Stimulated activated CD8-positive, alpha-beta memory T cell treated with anti-CD3 and anti-CD28 coated beads, Interleukin-15, amount 100 ng/mL, for 4 hours (primary cell): Measurements from ENCODE around the gene ULK2.
A peak's percentile ranks its signal among the peaks of the same experiment; 100 is the strongest.

ENCODE experiments used
- DNase-seq, 2 donors: peaks; one replicate each; pipeline ENCODE4 v3.0.0-alpha.2; 2020; ENCODE audit warnings: low read depth in 2 of 2

The ULK2 gene

DNA sequence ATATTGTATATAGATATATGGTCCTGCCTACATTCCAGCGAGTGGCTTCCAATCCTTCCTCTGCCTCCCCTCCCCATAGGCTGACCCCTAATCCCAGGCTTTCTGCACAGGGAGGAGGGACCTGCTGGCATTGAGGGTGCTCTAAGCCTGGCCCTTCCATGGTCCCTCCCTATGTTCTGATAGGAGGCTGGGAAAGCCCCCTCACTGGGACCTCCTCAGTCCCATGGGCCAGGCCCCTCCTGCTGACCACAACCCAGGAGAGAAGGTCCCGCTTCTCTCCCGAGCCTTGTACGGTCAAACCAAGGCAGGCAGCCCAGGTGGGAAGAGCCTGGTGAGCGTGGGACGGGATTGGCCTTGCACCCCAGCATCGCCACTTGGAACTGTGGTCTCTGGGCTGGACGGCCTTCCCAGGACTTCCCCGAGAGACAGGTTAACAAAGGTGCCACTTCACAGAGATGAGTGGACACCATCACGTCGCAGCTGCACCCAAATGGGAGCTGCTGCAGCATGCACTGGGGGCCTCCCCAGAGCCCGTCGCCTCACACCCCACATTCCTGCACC lies 120.5 kb downstream of the ULK2 start:
- no peak for DNase-seq

DNA sequence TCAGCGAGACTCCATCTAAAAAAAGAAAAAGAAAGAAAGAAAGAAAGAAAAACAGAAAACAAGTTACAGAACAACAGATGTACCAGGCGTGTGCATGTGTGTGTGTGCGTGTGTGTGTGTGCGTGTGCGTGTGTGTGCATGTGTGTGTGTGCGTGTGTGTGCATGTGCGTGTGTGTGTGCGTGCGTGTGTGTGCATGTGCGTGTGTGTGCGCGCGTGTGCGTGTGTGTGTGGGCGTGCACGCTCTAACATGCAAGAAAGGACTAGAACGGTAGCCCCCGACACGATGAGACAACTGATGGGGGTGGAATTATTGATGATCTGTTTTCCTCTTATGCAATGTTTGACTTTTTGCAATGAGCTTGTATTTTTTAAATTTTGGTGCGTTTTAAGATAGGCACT lies 121.2 kb downstream of the ULK2 start:
- no peak for DNase-seq

DNA sequence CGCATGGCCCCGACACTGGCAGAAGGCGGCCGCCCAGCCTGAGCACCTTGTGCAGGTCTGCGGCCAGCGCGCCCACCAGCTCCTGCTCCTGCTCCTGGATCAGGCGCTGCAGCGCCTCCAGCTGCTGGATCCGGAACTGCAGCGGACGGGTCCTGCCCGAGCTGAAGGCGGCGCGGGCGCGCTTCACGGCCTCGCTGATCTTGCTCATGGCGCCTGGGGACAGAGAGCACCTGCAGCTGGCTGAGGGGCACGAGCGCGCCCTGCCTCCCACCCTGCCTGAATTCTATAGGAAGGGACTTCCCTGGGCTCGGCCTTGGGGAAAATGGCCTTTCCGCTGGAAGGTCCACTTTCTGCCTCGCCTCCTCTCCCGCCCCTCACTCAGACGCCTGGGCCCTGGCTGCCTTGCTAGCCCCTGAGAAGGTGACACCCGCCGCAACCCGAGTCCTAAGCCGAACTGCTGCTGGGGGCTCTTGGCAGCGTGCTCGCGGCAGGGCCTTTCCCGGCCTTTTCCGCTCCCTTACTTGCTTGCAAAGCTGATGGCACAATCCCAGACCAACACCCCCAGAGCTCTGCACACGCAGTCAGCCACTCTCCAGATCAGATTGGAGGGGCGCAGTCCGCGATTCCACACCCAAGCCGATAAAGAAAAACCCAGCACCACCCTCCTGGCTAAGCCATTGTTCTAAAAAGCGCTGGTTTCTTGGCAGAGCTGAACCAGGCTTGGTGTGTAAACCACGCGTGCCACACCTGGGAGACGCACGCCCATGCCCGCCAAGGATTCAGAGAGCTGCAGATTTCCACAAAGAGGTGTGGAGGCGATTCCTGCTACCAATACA lies 122.6 kb downstream of the ULK2 start:
- DNase-seq = peak; percentile 49 to 56

DNA sequence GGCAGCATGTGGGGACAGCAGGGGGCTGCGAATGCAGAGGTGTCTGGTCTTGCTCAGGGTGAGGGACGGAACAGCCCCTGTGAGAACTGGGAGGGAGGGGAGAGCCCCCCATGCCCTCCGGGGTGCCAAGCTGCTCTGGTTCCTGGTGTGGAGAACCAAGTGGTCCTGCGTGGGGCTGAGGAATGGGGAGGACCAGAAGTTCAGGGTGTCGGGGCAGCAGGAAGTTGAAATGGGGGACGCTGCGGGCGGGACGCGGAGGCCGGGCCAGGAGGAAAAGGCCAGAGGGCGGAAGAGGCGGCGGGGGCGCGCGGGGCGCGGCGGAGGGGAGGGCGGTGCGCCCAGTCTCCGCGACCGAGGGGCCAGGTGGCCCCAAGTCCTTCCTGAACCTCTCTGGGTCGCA lies 123.2 kb downstream of the ULK2 start:
- no peak for DNase-seq

DNA sequence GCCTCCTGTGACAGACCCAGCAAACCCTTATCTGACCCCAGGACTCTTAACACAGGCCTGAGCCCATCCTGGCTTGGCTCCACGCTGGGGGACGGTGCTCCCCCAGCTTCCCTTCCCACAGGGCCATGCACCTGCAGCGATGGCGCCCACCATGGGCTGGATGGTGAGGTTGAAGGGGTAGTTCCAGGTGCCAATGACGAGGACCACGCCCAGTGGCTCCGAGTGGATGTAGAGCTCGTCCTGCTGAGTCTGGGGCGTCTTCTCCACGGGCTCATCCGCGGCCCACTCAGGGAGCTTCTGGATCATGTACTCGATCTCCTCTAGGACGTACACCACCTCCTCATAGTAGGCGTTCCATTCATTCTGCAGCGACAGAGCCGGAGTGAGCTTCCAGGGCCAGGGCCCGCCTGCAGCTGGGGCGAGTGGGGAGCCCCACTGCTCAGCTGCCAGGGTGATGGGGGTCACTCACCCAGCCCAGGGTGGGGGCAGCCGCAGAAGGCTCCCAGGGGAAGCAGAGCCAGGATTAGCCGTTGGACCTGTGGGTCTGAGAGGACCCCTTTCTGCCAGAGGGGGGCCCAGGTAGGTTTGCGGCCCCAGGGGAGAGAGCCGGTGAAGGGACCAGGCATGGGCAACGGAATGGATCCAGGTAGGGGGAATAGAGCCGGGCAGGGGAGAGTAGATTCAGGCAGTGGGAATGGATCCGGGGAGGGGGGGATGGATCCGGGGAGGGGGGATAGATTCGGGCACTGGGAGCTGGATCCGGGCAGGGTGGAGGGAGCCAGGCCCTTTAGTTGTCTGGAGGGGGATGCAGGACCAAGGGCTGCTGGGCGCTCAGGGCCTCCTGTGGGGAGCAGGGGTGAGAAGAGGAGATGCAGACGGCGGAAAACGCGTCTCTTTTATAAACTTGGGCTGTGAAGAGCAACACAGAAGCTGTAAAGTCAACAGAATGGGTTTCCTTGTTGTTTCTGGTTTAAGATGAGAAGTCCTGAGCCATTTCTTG lies 124.3 kb downstream of the ULK2 start:
- no peak for DNase-seq

DNA sequence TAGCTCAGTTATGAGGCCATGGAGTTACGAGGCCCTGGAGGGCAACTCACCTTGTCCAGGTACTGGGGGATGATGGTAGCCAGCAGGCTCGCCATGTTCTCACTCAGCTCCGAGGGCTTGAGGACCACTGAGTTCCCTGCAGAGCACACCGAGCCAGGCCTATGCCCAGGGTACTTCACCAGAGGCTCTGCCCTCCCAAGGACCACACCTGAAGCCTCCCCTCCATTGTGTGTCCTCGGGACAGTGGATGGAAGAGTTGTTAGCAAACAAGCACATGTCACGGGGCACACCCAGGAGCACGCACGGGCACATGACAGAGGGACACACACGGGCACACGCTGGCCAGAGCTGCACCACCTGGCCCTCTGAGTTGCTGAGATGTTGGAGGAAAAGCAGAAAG lies 125.2 kb downstream of the ULK2 start:
- no peak for DNase-seq

DNA sequence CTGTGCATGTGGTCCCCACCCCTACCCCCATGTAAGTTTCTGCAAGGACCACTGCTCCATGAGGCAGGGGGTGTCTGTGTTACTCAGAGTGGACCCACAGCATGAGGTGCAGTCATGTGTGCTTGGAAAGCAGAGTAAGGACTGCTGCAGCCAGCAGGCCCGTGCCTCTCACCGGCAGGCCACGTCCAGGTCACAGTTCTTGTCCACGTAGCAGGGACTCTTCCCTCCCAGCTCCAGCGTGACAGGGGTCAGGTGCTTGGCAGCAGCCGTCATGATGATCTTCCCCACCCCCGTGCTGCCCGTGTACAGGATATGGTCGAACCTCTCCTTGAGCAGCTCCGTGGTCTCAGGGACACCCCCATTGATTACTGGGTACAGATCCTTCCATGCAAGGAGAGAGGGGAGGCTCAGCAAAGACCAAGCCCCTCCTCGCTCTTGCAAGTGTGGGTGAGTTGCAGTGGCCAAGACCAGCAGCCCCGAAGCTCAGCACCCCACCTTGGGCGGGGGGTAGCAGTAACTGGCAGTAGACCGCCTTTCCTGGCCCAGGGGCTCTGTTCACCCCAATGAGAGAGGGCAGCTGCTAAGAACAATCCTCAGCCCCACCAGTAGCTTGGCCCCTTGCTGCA lies 125.8 kb downstream of the ULK2 start:
- no peak for DNase-seq

DNA sequence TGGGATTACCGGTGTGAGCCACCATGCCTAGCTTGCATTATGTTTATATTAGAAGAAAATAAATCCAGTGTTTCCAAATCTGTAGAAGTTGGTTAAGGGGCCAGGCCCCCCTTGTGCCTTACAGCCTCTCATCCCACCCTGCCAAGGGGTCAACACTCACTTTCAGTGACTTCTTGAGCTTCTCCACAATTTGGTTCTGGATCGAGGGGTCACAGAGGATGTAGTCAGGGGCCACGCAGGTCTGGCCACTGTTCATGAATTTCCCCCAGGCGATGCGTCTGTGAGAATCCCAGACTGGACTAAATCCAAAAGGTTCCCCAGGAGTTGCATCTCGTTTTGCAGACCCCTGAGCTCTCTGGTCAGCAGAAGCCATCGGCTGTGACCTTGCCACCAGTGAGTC lies 126.8 kb downstream of the ULK2 start:
- DNase-seq = no peak

DNA sequence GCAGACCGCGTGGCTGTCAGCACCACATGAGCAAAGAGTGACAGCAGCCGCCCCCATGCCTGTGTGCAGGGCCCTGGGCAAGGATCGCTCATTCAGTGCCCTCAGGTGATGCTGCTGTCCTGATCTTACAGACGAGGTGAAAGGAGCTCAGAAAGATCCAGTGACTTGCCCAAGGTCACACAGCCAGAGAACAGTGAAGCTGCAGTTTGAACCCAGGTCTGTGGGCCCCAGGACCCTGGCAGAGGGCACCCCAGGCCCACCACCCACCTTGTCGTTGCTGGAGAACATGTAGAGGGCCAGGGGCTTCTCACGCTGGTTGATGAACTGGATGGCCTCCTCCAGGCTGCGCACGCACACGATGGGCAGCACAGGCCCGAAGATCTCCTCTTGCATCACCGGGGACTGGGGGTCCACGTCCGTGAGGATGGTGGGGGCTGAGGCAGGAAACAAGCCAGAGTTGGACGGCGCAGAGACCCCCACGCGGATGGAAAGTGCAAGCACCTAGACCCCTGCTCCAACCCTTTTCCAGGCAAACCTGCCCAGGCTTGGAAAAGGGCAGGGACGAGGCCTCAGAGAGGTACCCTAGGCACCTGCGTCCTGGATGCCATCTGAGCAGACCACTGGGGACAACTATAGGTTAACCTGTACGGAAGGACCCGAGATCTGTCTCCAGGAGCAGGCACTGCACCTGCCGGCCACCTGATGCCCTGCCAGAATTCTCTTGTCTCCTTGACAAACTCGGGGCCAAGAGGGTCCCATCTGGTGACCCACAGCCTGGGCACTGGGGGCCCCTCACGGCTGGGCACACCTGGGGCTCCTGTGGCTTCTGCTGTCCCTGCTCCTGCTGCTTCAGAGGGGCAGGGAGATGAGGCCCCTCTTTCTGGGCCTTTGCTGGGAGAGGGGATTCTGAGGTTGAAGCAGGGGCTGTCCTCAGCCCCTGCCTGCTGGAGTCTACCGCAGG lies 128.2 kb downstream of the ULK2 start:
- no peak for DNase-seq

DNA sequence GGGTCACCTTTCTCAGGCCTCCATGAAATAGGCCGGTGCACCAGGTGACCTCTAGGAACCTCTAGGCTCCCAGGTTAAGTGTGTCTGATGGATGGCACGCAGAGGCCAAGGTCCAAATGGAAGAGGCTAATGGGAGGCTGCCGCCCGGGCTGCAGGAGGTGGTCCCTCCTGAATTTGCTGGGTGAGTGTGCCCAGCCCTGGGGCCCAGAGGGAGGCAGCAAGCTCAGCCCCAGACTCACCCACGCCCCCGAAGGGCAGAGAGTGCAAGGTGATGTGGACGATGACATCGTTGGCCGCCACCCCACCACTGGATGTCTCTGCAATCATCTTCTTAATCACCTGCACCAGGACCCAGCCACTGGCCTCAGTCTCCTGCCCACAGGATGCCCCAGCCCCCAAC lies 129.0 kb downstream of the ULK2 start:
- DNase-seq = no peak

DNA sequence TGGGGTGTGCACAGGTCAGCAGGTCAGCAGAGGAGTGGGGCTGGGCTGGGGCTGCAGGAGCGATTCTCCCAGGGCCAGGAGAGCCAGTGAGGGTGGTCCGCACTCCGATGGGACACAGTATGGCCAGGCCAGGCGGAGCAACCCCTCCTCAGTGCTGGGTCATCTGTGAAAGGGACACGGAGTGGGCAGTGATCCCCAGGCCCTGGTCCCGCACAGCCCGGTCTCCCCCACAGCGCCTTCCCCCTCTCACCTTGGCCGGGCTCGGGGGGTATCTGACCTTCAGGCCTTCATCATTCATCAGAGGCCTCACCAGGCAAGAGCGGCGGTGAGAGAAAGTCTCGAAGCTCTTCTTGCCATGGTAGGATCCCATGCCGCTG lies 129.7 kb downstream of the ULK2 start:
- no peak for DNase-seq

DNA sequence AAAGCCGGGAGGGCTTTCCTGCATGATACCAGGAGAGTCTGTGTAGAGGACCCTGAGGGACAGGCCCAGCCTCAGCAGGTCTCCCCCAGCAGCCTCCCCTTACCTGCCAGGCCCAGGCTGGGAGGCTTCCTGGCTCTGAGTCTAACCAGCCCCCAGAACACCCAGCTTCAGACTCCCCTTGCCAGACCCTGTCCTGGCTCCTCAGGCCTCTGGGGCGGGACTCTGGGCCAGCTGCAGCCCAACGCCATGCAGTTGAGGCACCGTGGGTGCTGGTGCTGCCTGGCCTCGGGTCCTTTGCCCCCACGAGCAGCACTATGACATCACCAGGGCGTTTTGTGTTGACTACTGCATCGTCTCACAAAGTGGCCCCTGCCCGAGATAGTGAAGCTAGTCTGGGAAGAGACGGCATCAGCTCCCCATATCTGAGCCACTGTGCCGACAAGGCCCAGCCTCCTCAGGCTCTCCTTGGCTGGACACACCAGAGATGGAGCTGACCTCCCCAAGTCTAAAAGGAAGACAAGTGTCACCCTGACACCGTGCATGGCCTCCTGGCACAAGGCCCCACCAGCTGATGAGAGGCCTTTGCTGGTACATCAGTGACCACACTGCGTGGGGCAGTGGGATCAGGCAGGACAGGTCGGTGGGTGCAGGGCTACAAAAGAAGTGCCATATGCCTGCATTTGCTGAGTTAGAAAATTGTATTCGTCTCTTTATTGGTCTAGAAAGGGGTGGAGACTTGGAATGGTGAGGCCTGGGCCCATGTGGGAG lies 130.2 kb downstream of the ULK2 start:
- no peak for DNase-seq

DNA sequence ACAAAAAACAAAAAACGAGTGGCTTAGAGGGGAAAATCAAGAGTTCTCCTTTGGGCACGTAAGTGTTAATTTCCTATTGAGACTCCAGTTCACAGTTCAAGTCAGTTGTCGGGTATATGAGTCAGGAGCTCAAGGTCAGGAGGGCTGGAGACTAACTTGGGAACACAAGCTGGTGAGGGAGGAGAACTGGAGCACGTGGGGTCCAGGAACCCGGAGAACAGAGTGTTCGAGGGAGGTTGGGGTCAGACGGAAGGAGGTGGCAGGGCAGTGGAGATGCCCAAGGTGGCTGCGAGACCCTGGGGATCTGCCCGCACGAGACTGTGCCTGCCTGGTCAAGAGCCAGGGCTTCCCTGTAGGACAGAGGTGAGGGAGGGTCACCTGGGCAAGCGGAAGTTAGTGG lies 131.7 kb downstream of the ULK2 start:
- no peak for DNase-seq

DNA sequence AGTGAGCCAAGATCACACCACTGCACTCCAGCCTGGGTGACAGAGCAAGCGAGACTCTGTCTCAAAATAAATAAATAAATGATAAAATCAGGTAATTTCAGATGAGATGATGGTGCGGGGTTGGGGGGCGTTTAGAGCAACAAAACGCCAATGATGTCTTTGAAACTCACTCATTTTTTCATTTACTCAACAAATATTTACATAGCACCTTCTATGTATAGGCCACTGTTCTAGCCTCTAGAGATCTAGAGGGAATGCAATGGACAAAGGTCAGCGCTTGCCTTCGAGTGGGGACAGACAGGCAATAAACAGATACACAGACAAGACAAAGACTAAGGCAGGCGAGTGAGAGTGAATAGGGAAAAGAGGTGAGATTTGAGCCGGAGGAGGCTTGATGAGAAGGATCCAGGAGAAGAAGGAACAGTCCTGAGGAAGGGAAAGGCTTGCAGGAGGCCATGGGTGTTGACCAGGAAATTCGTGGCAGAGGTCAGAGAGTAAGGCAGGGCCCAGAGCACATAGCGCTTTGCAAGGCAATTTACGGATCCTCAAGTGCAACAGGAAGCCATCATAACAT lies 133.7 kb downstream of the ULK2 start:
- DNase-seq = no peak

DNA sequence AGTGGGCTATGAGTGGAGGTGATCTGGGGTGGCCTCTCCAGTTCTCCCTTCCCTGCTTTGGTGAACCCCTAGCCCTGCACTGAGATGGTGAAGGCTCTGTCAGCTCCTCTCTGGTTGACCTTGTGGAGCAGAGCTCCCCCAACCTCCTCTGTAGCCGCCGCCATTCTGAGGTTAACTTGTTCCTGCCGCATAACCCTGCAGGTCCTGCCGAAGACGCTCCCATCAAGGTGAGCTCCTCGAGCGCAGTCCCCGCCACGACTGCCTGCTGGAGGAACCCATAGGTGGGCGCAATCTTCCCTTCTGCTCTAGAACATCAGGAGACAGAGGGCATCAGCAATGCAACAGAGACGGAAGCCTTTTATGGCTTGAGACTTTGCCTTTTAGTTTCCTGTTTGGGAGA lies 136.1 kb downstream of the ULK2 start:
- no peak for DNase-seq

DNA sequence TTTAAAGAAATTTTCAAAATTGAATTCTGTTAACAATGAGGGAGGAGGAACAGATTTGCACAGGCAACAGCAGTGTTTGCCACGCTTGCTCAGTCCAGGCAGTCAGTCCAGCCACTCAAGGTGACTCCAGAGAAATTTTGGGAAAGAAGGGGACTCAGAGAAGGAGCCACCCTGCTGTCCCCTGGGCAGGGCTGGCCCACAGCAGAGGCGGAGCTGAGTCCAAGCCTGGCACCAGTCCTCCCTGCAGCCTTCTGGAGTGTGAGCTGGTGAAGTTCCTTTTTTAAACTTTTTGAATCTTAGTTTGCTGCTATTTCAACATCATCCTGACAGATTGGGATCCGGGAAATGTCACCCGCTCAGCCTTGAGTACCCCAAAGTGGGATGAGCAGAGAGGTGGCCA lies 136.9 kb downstream of the ULK2 start:
- no peak for DNase-seq

DNA sequence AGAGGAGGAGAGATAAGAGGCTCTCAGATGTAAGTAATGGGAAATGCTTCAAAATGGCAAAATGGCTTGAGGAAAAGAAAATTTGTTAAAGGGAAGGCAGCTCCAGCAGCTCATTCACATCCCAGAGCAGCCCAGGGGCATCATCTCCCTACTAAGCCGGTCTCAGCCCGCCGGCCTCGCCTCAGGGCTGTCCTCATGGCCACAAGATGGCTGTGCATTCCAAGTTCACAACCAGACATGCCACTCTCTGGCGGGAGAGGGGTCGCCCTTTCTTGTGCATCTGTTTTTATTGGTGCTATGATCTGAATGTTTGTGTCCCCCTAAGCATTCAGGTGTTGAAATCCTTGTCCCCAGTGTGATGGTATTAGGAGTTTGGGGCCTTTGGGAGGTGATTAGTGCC lies 137.8 kb downstream of the ULK2 start:
- no peak for DNase-seq

DNA sequence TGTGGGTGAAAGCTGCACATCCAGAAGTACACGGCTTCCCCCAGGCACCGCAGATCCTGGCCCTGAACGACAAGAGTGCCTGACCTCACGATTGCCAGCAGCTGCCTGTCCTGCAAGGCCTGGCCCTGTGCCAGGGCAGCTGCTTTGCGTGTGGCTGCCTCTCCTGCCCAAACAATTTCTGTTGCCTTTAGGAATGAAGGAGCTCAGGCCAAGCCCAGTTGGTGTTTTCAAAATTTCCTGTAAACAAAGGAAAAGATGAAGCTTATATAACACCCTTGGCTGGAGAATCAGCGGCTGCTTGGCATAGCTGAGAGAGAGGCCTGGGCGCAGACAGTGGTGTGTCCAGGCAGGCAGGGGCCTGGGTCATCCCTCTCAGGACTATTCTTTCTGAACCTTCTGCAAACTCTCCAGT lies 139.6 kb downstream of the ULK2 start:
- no peak for DNase-seq

DNA sequence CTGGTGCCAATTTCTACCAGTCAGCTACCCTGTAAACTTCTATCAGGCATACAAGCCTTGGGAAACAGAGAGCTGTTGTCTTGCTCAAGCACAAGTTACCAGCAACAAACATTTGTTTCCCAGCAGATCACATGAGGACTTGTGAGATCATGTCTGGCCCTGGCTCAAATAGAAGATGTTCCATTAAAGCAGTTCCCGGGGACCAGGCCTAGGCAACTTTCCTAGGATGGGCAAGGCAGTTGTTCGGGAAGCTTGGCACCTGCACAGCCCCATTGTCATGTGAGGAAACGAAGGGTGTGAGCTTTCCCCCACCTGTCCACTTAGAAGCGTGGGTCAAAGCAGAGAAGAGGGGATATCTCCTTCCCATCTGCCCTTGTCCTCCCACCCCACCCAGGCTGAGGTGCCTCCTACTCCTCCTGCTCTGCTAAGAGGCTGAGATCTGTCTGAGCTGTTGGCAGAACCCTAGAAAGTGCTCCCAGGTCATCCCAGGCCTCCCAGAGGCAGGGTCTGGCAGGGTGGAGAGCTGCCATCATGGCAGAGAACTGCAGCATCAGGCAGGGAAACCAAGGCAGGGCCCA lies 140.1 kb downstream of the ULK2 start:
- DNase-seq = no peak
